ENCODE results near the gene C2orf68.

- TF ChIP-seq POLR2AphosphoS5 (IDR thresholded peaks at IDR 0.05; ENCODE audit: low read depth, low read length) (no peak), REST (IDR thresholded peaks at IDR 0.05; ENCODE audit: insufficient read depth in 1 of 2, low read depth in 2 of 2, low read length in 2 of 2) (no peak)
Observed at GRCh38 chr2:85623991-85624390, 12.1 kb upstream of the C2orf68 start.

Measured in PFSK-1 (cell line).